GM21526 (cell line): ENCODE data around the gene CDC45.

Experiments used
- ATAC-seq: cut with Tn5 transposase; IDR thresholded peaks from one replicate; pipeline ENCODE4 v1.9.1; 2021; ENCODE audit warnings: moderate library complexity; ENCODE audit not compliant: unreplicated experiment, low FRiP score

Gene CDC45

GRCh38 chr22:19550382-19550781 is 70.7 kb downstream of the CDC45 start:
- ATAC-seq: no peak

GRCh38 chr22:19553201-19553600 is 73.5 kb downstream of the CDC45 start:
- no peak for ATAC-seq

GRCh38 chr22:19554834-19555404 is 75.2 kb downstream of the CDC45 start:
- no peak for ATAC-seq

- no peak for ATAC-seq
These were observed 75.9 kb downstream of the CDC45 start for GRCh38 chr22:19555651-19556050.

DNA sequence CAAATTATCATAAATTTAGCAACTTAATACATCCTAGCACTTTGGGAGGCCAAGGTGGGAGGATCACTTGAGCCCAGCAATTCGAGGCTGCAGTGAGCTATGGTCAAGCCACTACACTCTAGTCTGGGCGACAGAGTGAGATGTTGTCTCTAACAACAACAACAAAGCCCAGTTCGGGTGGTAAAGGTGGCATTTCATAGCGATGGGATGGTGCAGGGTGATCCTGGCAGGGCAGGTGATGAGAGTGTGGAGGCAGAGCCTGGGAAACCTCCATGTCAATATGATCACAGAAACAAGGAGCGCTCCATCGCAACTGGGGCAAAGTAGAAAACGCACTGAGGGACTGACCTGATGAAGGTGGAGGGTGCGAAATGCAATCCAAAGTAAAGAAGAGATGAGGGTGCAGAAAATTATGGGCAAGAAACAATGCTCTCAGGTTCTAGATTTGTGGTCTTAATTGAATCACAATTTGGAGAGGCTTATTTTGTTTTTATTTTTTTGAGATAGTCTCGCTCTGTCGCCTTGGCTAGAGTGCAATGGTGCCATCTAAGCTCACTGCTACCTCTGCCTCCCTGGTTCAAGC is 77.3 kb downstream of the CDC45 start:
- no peak for ATAC-seq

DNA sequence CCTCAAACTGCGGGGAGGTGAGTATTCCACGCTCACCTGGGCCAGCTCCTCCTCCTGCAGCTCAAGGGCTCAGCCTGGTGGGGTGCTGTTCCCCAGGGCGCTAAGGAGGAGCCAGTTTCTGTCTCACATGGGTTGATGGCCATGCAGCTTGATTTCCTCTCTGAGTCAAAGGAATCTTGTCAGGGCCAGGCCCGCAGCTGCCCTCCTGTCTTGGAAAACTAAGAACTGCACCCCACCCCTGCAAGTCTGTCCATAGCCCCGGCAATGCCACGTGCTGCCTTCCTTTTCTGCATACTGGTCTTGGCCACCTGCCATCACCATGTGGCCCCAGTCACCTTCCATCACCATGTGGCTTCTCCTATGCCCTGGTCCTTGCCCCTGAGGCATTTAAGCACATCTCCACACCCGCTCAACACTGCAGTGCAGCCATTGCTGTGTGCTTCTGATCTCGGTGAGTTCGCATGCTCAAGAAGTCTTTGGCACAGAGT is 79.6 kb downstream of the CDC45 start:
- ATAC-seq: no peak

GRCh38 chr22:19559956-19560355 is 80.2 kb downstream of the CDC45 start:
- ATAC-seq: no peak

DNA sequence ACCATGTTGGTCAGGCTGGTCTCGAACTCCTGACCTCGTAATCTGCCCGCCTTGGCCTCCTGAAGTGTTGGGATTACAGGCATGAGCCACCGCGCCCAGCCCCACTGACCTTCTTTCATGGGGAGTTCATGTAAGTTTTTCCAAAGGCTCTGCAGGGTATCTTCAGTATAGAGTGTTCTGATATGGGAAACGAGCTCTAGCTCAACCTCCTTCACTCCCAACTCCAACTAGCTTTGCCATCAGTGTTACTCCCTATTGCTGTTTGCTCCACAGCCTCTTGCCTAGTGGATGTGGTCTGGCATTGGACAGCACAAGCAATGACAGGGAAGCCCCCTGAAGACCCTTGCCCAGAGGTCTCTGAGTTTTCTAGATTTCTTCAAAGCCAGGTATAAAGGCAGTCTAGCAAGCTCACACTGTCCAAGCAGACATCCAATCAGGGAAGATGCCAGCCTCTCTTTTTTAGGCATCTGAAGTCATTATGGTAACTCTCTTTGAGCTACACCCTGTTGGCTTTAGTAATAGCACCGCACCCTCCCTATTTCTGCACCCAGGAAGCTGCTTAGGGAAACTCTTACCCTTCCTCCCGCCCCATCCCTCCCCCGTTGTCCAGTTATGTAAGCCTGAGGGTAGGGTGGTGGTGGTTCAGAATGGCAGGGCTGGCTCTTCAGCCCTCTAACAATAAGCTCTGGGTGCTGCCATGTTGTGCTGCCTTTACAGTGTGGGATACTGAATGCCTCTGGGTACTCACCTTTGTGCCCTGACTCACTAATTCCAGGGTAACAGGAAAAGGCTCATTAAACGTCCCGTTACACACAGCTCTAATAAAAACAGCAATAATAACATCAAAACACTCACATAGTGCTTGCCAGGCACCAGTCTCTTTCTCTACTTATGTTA is 85.9 kb downstream of the CDC45 start:
- no peak for ATAC-seq

DNA sequence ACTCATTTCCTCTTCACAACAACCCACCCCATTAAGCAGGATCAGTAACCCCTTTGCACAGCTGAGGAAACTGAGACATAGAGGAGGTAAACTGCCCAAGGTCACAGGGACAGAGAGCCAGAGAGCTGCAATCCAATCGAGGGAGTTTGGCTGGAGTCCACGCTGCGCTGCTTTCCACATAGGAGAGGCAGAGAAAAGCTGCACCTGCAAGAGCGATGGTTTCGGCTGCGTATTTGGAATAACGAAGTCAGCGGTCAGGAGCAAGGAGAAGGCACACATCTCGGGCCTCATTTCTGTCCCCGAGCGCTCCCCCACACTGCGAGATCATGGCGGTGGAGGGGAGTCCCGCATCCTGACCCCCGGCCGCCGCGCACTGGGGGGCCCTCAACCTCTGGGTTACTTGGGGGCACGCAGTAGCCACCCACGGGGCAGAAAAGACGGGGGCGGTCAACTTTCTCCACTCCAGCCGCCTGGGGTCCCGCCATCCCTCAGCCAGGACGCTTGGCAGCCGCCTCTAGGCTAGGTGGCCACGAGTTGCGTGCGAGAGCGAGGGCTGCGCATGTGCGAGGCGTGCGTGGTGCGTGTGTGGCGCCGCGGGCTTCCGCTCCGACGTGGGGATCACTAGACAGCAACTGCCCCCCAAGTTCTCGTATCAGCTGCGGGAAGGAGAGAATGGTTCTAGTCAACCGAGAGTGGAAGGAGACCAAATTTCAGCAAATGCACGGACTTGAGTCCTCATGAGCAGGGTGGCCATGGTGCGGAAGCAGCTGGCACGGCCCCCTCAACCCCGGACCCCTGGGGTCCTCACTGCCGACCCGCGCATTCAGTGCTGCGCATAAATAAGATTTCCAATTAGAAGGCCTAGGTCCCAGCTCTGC is 86.8 kb downstream of the CDC45 start:
- no peak for ATAC-seq

DNA sequence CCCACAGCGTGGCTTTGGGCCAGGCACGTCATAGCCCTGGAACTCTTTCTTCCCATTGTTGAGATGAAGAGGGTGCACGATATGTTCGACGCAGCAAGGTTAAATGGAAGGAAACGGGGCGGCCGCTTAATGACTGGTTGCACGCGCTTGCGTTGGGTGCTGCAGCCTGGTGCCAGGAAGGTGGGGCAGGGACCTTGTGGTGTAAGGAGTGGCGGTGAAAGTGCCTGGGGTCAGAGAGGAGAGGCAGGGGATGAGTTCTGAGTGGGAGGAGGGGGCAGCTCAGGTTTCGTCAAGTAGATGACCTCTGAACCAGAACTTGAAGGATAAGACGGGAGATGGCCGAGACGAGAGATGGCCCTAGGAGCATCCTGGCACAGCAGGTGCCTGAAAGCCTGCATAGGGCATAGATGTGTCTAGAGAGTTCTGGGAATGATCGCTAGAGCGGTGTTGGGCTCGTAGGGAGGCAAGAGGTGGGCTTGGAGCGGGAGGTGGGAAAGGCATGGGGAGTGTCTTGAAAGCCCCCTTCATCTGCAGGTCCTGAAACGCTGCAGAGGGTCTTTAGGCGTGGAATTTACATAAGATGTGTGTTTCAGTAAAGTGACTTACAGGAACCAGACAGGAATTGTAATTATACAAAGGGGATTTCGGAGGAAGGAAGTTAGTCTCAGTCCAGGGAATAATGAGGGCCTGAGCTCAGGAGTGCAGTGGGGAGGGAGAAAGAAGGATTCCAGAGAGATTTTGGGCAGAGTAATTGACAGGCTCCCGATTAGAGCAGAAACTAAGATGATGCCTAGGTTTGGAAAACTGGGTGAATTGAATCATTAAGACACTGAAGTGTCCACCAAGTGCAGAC is 87.7 kb downstream of the CDC45 start:
- ATAC-seq: no peak

GRCh38 chr22:19568337-19569275 is 88.9 kb downstream of the CDC45 start:
- ATAC-seq: no peak

GRCh38 chr22:19569276-19569640 is 89.5 kb downstream of the CDC45 start:
- no peak for ATAC-seq

DNA sequence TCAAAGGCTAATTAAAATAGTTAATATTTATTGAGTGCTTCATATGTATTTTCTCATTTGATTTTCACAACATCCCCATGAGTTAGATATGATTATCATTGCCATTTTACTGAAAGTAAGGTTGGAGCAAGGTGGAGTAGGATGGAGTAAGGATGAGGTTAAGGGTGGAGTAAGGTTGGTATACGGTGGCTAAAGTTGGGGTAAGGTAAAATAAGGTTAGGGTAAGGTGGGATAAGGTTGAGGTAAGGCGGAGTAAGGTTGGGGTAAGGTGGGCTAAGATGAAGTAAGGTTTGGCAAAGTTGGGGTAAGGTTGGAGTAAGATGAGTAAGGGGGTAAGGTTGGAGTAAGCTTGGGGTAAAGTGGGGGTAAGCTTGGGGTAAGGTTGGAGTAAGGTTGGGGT is 90.3 kb downstream of the CDC45 start:
- ATAC-seq: no peak
